ENCODE results near the gene PCGF5. TPM values are rescaled to one million over a fixed set of nuclear protein-coding genes. Genes with fewer than 3 reads are reported as not detected.

The PCGF5 gene
- total RNA-seq, 1 donor from 2014 or later, result 36.6 TPM

DNA sequence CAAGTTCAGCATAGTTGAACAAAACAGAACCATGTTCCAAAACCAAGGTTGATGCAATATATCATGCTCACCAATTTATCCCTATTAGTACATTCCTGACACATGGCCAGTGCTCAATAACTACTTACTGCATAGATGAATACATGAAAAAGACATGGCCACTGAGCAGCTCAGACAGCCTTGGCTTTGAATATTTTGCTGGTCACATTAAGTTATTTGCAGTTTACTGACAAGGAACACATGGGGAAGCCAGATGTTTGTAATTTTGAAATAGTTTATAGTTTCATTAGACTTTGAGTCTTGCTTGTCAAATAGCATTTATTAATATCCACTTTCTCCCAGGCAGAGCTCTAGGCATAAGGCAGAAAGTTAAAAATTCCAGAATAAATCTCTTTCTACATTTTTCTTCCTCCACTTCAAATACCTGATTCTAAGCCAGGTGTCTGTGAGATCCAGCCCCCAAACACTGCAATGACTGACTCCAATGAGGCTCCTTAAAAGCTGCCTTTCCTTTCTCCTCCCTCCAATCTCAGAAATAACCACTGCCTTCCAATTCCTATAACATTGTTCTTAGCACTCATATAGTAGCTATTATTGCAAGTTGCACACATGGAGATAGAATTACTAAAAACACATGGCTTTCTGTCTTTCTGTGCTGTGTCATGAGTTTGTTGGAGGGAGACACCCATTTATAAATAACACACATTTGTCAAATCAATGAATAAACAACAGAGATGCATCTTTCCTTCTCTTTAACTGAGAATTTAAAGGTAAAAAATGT is 91.3 kb downstream of the PCGF5 start:
- no peak for DNase-seq (ENCODE audit: low read depth)
- TF ChIP-seq, protein P1, sequence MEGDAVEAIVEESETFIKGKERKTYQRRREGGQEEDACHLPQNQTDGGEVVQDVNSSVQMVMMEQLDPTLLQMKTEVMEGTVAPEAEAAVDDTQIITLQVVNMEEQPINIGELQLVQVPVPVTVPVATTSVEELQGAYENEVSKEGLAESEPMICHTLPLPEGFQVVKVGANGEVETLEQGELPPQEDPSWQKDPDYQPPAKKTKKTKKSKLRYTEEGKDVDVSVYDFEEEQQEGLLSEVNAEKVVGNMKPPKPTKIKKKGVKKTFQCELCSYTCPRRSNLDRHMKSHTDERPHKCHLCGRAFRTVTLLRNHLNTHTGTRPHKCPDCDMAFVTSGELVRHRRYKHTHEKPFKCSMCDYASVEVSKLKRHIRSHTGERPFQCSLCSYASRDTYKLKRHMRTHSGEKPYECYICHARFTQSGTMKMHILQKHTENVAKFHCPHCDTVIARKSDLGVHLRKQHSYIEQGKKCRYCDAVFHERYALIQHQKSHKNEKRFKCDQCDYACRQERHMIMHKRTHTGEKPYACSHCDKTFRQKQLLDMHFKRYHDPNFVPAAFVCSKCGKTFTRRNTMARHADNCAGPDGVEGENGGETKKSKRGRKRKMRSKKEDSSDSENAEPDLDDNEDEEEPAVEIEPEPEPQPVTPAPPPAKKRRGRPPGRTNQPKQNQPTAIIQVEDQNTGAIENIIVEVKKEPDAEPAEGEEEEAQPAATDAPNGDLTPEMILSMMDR (IDR thresholded peaks at IDR 0.05; ENCODE audit: insufficient read depth, low read length, poor library complexity, severe bottlenecking), result no peak
- Histone ChIP-seq H3K4me3 (ENCODE audit: low read depth, low read length) (no peak overlapping the region), H3K36me3 (ENCODE audit: control insufficient read depth, insufficient read depth, low read length) (no peaks in the 10 kb centered on the region), H3K27me3 (ENCODE audit: control insufficient read depth, insufficient read depth, low read length) (peaks cover 2% of the 10 kb centered on the region)

DNA sequence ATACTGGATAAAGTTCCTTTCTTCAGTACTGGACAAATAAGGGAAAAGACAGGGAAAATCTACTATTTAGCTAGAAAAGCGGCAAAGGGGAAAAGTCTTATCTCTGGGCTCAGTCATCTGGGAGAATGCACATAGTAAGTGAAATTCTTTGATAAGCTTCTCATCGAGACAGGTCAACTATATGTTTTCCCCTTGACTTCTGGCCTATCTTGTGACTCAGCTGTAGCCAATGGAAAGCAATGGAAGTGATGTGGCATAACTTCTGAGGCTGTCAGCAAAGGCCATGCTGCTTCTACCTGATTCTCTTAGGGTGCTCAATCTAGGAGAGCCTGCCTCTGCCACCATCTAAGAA is 91.9 kb downstream of the PCGF5 start:
- TF ChIP-seq, protein P1 (IDR thresholded peaks at IDR 0.05; ENCODE audit: insufficient read depth, low read length, poor library complexity, severe bottlenecking), result no peak
- Histone ChIP-seq H3K4me3 (ENCODE audit: low read depth, low read length) (no peak overlapping the region), H3K36me3 (ENCODE audit: control insufficient read depth, insufficient read depth, low read length) (no peaks in the 10 kb centered on the region), H3K27me3 (ENCODE audit: control insufficient read depth, insufficient read depth, low read length) (peaks cover 2% of the 10 kb centered on the region)
- no peak for DNase-seq (ENCODE audit: low read depth)

DNA sequence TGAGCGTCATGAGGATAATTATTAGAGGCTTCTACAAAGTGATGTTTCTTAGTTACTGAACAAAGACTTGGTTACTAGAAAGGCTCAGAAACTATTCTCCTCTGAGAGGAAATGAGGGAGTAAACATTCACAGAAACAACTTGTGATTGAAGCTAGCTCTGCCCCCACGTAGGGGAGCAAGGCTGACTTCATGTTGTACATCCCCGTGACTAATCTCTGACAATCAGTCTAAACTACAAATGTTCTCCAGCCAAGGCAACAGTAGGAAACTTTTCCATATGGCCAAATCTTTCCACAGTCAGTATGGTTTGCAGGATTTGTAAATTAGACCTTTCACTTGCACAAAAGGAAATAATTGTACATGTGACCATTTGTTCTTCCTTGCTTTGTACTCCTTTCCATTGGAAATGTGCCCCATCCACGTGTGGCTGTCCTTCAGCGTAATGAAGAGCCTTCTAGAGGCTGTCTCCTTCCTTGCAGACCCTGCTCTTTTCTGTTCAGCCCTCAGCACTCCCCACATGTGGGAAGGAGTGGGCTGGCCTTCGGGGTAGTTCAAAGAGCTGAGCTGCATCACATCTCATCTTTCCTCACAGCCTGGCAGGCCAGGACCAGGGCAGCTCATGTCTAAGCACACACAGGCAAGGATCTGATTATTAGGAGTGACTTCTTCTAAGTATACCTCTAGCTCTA is 93.5 kb downstream of the PCGF5 start:
- DNase-seq (ENCODE audit: low read depth), result peak; percentile 35
- TF ChIP-seq, protein P1 (IDR thresholded peaks at IDR 0.05; ENCODE audit: insufficient read depth, low read length, poor library complexity, severe bottlenecking), result no peak
- H3K4me3 ChIP-seq (ENCODE audit: low read depth, low read length), result no peak overlapping the region
- no peaks in the 10 kb centered on the region for H3K36me3 ChIP-seq (ENCODE audit: control insufficient read depth, insufficient read depth, low read length)
- H3K27me3 ChIP-seq (ENCODE audit: control insufficient read depth, insufficient read depth, low read length), result no peaks in the 10 kb centered on the region

DNA sequence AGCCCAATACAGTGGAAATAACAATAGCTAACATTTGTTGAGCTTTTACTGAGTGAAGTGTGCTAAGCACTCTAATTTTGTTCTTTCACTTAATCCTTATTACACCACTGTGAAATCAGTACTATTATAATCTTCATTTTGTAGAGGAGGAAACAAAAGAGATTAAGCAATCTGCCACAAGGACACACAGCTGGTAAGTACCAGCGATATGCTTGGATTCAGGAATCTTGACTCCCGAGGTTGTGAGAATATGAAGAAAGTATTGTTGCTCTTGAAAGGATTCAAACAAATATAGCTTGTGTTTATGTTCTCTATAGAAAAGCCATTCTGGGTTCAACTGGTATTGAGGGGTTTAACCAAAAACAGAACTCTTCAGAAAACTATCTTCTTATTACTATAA is 96.0 kb downstream of the PCGF5 start:
- TF ChIP-seq, protein P1 (IDR thresholded peaks at IDR 0.05; ENCODE audit: insufficient read depth, low read length, poor library complexity, severe bottlenecking), result no peak
- Histone ChIP-seq H3K4me3 (ENCODE audit: low read depth, low read length) (no peak overlapping the region), H3K27me3 (ENCODE audit: control insufficient read depth, insufficient read depth, low read length) (no peaks in the 10 kb centered on the region), H3K36me3 (ENCODE audit: control insufficient read depth, insufficient read depth, low read length) (no peaks in the 10 kb centered on the region)
- no peak for DNase-seq (ENCODE audit: low read depth)

DNA sequence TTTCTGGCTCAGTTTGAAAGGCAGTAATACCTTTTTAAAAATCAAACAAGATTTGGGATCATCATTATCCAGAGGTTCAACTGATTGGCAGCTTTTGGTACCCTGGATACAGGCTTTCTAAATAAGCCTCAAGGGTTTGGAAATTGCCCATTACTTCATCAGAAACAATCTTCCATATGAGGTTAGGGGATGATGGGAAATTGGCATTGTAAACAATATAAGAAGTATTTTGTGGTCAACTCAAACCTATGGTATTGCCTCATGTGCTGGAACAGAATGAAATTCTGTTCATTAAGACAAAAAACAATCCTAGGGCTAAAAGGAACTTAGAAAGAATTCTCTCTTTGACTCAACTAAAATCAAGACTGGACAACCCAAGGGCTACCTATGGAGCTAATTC is 97.1 kb downstream of the PCGF5 start:
- no peak overlapping the region for H3K4me3 ChIP-seq (ENCODE audit: low read depth, low read length)
- TF ChIP-seq, protein P1 (IDR thresholded peaks at IDR 0.05; ENCODE audit: insufficient read depth, low read length, poor library complexity, severe bottlenecking), result no peak
- H3K36me3 ChIP-seq (ENCODE audit: control insufficient read depth, insufficient read depth, low read length), result no peaks in the 10 kb centered on the region
- no peak for DNase-seq (ENCODE audit: low read depth)
- no peaks in the 10 kb centered on the region for H3K27me3 ChIP-seq (ENCODE audit: control insufficient read depth, insufficient read depth, low read length)
